ENCODE data around the gene HNRNPL. TPM values are rescaled to one million over a fixed set of nuclear protein-coding genes. Genes with fewer than 3 reads are reported as not detected.
"Not testable (repeated sequence)": the region's sequence is repeated elsewhere in the genome, so short reads cannot be mapped to it uniquely, and the experiment has no call there.

HNRNPL gene
- total and polyA plus RNA-seq, 8 donors: 111 to 242 (median 153) TPM

- H3K4me1 ChIP-seq: peaks cover 7 to 46% (median 38%) of the 10 kb centered on the region in 4 donors
- TF ChIP-seq EP300 (IDR thresholded peaks at IDR 0.05) (no peak), POLR2A (IDR thresholded peaks at IDR 0.05) (no peak), POLR2AphosphoS5 (IDR thresholded peaks at IDR 0.05) (no peak)
- TF ChIP-seq, protein P1, sequence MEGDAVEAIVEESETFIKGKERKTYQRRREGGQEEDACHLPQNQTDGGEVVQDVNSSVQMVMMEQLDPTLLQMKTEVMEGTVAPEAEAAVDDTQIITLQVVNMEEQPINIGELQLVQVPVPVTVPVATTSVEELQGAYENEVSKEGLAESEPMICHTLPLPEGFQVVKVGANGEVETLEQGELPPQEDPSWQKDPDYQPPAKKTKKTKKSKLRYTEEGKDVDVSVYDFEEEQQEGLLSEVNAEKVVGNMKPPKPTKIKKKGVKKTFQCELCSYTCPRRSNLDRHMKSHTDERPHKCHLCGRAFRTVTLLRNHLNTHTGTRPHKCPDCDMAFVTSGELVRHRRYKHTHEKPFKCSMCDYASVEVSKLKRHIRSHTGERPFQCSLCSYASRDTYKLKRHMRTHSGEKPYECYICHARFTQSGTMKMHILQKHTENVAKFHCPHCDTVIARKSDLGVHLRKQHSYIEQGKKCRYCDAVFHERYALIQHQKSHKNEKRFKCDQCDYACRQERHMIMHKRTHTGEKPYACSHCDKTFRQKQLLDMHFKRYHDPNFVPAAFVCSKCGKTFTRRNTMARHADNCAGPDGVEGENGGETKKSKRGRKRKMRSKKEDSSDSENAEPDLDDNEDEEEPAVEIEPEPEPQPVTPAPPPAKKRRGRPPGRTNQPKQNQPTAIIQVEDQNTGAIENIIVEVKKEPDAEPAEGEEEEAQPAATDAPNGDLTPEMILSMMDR (IDR thresholded peaks at IDR 0.05): no peak
- no peaks in the 10 kb centered on the region for H3K27me3 ChIP-seq
- no peaks in the 10 kb centered on the region for H3K36me3 ChIP-seq
- no peaks in the 10 kb centered on the region for H3K9me3 ChIP-seq
- intact Hi-C loops (cut with DNase I; ENCODE audit: low total_unique reads): no loop called here
- no peak for DNase-seq
- H3K27ac ChIP-seq: no peak overlapping the region
- 90 to 100% (median 98%) methylated on average over 3 of the region's 3 CpGs for WGBS, 5 donors
- no peak overlapping the region for H3K4me3 ChIP-seq
These were observed 11.6 kb upstream of the HNRNPL start for GRCh38 chr19:38861368-38861767.

DNA sequence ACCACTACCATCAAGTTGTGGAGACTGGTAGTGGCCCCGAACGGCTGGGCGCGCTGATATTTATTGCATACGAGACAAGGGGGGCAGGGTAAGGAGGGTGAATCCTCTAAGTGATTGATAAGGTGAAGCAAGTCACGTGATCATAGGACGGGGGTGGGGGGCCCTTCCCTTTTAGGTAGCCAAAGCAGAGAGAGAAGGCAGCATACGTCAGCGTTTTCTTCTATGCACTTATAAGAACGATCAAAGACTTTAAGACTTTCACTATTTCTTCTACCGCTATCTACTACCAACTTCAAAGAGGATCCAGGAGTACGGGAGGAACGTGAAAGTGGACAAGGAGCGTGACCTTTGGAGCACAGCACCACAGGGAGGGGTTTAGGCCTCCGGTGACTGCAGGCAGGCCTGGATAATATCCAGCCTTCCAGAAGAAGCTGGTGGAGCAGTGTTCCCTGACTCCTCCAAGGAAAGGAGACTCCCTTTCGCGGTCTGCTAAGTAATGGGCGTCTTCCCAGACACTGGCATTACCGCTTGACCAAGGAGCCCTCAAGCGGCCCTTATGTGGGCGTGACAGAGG lies 9.9 kb upstream of the HNRNPL start:
- H3K4me3 ChIP-seq; H3K9me3 ChIP-seq; DNase-seq; H3K36me3 ChIP-seq; H3K27me3 ChIP-seq; intact Hi-C loops (cut with DNase I; ENCODE audit: low total_unique reads): not testable (repeated sequence)
- 61 to 70% (median 64%) methylated on average over 21 of the region's 21 CpGs for WGBS, 5 donors
- peak overlapping the region in 1 of 5 donors; percentile 20 for H3K27ac ChIP-seq
- peaks cover 7 to 34% (median 31%) of the 10 kb centered on the region in 4 donors for H3K4me1 ChIP-seq

GRCh38 chr19:38856813-38857212 lies 7.0 kb upstream of the HNRNPL start:
- peak overlapping the region in 1 of 5 donors; percentile 56 for H3K27ac ChIP-seq
- no peaks in the 10 kb centered on the region for H3K9me3 ChIP-seq
- H3K4me3 ChIP-seq: no peak overlapping the region
- no peak for DNase-seq
- TF ChIP-seq POLR2A (IDR thresholded peaks at IDR 0.05) (no peak), EP300 (IDR thresholded peaks at IDR 0.05) (no peak), POLR2AphosphoS5 (IDR thresholded peaks at IDR 0.05) (no peak)
- TF ChIP-seq, protein P1 (IDR thresholded peaks at IDR 0.05): no peak
- no peaks in the 10 kb centered on the region for H3K36me3 ChIP-seq
- peaks cover 5 to 24% (median 15%) of the 10 kb centered on the region in 4 donors for H3K4me1 ChIP-seq
- intact Hi-C loops (cut with DNase I; ENCODE audit: low total_unique reads): no loop called here
- H3K27me3 ChIP-seq: no peaks in the 10 kb centered on the region
- WGBS, 5 donors: 76 to 88% (median 82%) methylated on average over 3 of the region's 3 CpGs

DNA sequence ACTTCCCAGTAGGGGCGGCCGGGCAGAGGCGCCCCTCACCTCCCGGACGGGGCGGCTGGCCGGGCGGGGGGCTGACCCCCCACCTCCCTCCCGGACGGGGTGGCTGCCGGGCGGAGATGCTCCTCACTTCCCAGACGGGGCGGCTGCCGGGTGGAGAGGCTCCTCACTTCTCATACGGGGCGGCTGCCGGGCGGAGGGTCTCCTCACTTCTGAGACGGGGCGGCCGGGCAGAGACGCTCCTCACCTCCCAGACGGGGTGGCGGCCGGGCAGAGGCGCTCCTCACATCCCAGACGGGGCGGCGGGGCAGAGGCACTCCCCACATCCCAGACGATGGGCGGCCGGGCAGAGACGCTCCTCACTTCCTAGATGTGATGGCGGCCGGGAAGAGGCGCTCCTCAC lies 6.0 kb upstream of the HNRNPL start:
- intact Hi-C loops (cut with DNase I; ENCODE audit: low total_unique reads); H3K36me3 ChIP-seq; DNase-seq; H3K27me3 ChIP-seq; H3K27ac ChIP-seq; H3K4me3 ChIP-seq; H3K9me3 ChIP-seq: not testable (repeated sequence)
- 90 to 99% (median 97%) methylated on average over 6 to 25 of the region's 37 CpGs for WGBS, 5 donors
- peaks cover 14 to 28% (median 22%) of the 10 kb centered on the region in 4 donors for H3K4me1 ChIP-seq

GRCh38 chr19:38854961-38855360 lies 5.2 kb upstream of the HNRNPL start:
- intact Hi-C loops (cut with DNase I; ENCODE audit: low total_unique reads): not testable (repeated sequence)
- H3K4me1 ChIP-seq: peaks cover 14 to 30% (median 21%) of the 10 kb centered on the region in 4 donors
- 42 to 78% (median 60%) methylated on average over 2 to 3 of the region's 3 CpGs for WGBS, 5 donors

GRCh38 chr19:38853214-38853613 lies 3.4 kb upstream of the HNRNPL start:
- peak overlapping the region in 3 of 4 donors; percentile 65 to 84 (median 67) for H3K4me3 ChIP-seq
- no peaks in the 10 kb centered on the region for H3K9me3 ChIP-seq
- TF ChIP-seq EP300 (IDR thresholded peaks at IDR 0.05) (no peak), POLR2AphosphoS5 (IDR thresholded peaks at IDR 0.05) (no peak), POLR2A (IDR thresholded peaks at IDR 0.05) (no peak)
- TF ChIP-seq, protein P1 (IDR thresholded peaks at IDR 0.05): no peak
- intact Hi-C loops (cut with DNase I; ENCODE audit: low total_unique reads): no loop called here
- H3K4me1 ChIP-seq: peaks cover 22 to 37% (median 28%) of the 10 kb centered on the region in 4 donors
- H3K36me3 ChIP-seq: peaks cover 0 to 2% (median 0%) of the 10 kb centered on the region in 4 donors
- peak overlapping the region in 3 of 5 donors; percentile 99 to 100 (median 100) for H3K27ac ChIP-seq
- 87 to 92% (median 87%) methylated on average over 17 of the region's 17 CpGs for WGBS, 5 donors
- H3K27me3 ChIP-seq: no peaks in the 10 kb centered on the region
- DNase-seq: no peak

More at GRCh38 chr19:38854961-38855360, 5.2 kb upstream of the HNRNPL start:
- DNase-seq, H3K27ac ChIP-seq, H3K9me3 ChIP-seq, H3K4me3 ChIP-seq, H3K36me3 ChIP-seq, H3K27me3 ChIP-seq: not testable (repeated sequence)
